ENCODE measurements around the gene RAB11FIP4.

GRCh38 chr17:31433811-31434726 lies 42.6 kb downstream of the RAB11FIP4 start:
- no peak for TF ChIP-seq CTCF (IDR thresholded peaks at IDR 0.05)
- TF ChIP-seq, protein P1, sequence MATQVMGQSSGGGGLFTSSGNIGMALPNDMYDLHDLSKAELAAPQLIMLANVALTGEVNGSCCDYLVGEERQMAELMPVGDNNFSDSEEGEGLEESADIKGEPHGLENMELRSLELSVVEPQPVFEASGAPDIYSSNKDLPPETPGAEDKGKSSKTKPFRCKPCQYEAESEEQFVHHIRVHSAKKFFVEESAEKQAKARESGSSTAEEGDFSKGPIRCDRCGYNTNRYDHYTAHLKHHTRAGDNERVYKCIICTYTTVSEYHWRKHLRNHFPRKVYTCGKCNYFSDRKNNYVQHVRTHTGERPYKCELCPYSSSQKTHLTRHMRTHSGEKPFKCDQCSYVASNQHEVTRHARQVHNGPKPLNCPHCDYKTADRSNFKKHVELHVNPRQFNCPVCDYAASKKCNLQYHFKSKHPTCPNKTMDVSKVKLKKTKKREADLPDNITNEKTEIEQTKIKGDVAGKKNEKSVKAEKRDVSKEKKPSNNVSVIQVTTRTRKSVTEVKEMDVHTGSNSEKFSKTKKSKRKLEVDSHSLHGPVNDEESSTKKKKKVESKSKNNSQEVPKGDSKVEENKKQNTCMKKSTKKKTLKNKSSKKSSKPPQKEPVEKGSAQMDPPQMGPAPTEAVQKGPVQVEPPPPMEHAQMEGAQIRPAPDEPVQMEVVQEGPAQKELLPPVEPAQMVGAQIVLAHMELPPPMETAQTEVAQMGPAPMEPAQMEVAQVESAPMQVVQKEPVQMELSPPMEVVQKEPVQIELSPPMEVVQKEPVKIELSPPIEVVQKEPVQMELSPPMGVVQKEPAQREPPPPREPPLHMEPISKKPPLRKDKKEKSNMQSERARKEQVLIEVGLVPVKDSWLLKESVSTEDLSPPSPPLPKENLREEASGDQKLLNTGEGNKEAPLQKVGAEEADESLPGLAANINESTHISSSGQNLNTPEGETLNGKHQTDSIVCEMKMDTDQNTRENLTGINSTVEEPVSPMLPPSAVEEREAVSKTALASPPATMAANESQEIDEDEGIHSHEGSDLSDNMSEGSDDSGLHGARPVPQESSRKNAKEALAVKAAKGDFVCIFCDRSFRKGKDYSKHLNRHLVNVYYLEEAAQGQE (IDR thresholded peaks at IDR 0.05; ENCODE audit: insufficient read depth in 1 of 2, low read depth in 2 of 2, low read length in 1 of 2): no peak
- no peak for TF ChIP-seq POLR2AphosphoS5 (IDR thresholded peaks at IDR 0.05; ENCODE audit: low read depth, low read length)
- TF ChIP-seq SIN3A (IDR thresholded peaks at IDR 0.05; ENCODE audit: borderline replicate concordance, insufficient read depth, low read depth, low read length): no peak
